Measurements from ENCODE around the gene PCDHGB3.
"Not testable (repeated sequence)": the region's sequence is repeated elsewhere in the genome, so short reads cannot be mapped to it uniquely, and the experiment has no call there.

The PCDHGB3 gene

DNA sequence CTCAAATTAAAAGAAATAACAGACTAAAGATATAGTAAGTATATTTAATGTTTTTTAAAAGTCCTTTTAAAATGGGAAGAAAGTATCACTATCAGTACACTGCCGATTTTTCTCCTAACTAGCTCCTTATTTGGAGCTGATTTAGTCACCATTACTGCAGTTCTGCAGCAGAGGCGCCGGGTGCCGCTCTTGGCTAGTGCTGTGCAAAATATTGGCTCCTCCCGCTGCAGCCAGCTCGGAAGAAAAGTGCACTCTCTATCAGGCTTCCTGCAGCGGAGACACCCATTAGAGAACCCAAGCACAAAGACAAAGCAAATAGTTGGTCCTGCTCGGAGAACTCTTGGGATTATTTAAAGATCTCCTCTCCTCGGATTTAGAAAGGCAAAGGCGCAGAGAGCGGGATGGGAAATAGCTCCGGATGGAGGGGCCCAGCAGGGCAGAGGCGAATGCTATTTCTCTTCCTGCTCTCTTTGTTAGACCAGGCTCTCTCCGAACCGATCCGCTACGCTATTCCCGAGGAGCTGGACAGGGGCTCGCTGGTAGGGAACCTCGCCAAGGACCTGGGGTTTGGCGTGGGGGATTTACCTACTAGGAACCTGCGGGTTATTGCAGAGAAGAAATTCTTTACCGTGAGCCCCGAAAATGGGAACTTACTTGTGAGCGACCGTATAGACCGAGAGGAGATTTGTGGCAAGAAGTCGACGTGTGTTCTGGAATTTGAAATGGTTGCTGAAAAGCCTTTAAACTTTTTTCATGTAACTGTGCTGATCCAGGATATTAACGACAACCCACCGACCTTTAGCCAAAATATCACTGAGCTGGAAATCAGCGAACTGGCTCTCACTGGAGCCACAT, at the start of gene PCDHGB3:
PCDHGB3 (plus strand) TSS at position 249 of the 855 bp plus-strand sequence; CDS start at position 402, 153 bp downstream.
- peak; percentile 86 for DNase-seq (ENCODE audit: low spot score)

DNA sequence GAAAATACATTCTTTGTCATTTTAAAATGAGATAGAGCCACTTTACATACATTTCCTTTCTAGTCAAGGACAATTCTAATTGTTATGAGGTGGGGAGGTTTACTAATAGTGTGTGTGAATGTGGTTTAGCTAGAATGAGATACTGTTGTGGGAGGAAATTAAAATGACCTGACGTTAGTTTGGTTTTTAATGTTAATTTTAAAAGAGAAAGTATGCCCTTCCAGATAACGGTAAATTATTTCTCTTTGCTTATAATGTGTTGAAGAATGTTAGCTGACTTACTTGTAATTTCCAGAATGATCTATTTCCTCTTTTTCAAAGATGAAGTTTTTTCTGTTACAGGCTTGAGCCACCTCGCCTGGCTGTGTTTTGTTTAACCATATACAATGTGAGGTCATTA, 47.8 kb upstream of the PCDHGB3 start:
- DNase-seq (ENCODE audit: low spot score): no peak

DNA sequence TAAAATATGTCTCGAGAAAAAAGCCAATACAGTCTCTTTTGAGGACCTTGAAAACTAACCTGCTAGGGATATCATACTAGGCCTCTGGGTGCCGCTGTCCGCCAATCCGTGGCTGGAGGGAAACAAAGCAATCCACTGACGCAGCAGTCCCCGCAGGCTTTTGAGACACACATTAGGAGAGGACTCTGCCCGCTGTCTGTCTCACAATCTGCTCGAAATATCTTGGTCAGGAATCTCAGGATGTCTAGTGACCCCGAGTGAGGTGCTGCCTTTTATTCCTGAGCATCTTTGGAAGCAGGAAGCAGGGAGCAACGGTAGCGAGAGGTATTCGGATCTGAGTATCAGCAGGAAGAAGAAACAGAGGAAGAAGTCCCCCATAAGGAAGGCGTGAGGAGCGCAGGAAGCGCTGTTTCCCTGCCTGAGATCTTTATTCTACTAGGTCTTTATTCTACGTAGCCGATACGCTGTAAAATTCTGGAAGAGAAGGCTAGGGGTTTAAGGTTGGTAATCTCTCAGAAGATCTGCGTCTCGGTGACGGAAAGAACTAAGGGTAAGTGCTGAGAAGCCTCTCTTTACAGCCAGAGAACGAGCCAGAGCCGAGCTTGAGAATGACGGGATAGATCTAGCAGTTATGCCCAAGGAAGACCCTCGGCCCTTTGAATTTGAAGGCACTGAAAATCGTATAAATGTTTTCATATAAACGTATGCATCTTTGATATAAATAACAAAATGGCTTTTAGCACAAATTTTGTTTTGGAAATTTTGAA, 43.8 kb upstream of the PCDHGB3 start:
- DNase-seq (ENCODE audit: low spot score): peak; percentile 82

DNA sequence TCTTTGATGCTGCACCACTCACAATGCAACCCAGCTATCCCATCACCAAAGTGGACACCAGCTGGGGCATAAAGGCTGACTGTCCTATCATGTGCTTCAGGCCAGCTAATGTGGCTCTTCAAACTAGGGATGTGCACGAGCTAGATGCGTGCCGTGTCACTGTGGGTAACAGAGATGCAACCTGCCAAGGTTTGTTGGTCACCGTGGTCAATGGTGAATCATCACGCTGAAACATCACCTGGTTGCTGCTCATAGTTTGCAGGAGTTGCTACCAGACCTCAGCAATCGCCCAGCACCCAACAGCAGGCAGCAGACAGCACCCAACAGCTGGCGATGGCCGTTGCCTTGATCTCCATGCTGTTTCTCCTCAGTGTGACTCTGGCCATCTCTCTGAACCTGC, 41.8 kb upstream of the PCDHGB3 start:
- no peak for DNase-seq (ENCODE audit: low spot score)

DNA sequence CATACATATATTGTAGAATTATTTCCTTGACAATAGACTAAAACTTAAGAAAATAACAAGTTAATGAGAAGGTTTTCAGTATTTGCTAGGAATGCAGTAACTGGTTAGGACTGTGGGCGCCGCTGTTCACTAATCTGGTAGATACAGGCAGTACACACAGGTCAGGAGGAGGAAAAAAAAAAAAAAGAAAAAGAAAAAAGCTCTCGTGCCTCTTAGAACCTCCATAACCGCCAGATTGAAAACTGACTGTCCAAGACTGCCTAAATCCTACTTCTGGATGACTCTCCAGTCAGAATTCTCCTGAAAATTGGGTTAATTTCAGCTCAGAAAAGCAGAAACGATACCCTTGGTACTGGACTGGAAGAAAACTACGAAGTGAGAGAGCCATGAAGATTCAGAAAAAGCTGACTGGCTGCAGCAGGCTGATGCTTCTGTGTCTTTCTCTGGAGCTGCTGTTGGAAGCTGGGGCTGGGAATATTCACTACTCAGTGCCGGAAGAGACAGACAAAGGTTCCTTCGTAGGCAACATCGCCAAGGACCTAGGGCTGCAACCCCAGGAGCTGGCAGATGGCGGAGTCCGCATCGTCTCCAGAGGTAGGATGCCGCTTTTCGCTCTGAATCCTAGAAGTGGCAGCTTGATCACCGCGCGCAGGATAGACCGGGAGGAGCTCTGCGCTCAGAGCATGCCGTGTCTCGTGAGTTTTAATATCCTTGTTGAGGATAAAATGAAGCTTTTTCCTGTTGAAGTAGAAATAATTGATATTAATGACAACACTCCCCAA, 39.6 kb upstream of the PCDHGB3 start, which contains the start of gene PCDHGA1:
PCDHGA1 (plus strand) TSS at position 216 of the 782 bp plus-strand sequence.
- DNase-seq (ENCODE audit: low spot score): peak; percentile 78

DNA sequence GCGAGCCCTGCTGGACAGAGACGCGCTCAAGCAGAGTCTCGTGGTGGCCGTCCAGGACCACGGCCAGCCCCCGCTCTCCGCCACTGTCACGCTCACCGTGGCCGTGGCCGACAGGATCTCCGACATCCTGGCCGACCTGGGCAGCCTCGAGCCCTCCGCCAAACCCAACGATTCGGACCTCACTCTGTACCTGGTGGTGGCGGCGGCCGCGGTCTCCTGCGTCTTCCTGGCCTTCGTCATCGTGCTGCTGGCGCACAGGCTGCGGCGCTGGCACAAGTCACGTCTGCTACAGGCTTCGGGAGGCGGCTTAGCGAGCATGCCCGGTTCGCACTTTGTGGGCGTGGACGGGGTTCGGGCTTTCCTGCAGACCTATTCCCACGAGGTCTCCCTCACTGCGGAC, 37.5 kb upstream of the PCDHGB3 start:
- not testable (repeated sequence) for DNase-seq (ENCODE audit: low spot score)

DNA sequence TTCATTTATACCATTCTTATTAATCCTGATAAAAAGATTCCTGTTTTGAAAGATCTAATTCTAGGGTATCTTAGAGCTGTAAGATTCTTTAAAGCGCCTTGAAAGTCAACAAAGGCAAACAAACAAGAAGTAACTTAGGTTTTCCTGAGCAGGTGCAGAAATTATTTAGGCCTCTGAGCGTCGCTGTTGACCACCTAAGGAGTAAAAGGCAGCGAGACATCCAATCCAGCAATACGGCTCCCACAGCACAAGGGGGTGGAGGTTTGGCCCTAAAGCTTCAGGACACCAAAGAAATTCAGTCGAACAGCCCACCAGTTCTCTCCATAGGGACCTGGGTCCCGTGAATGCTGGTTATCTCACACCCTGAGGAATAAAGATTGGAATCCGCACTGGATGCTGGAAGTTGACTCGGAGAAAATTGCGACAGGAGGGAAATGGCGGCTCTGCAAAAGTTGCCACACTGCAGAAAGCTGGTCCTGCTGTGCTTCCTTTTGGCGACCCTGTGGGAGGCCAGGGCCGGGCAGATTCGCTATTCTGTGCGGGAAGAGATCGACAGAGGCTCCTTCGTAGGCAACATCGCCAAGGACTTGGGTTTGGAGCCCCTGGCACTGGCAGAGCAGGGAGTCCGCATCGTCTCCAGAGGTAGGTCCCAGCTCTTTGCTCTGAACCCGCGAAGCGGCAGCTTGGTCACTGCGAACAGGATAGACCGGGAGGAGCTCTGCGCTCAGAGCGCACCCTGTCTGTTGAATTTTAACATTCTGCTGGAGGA, 31.3 kb upstream of the PCDHGB3 start, which contains the start of gene PCDHGA2:
PCDHGA2 (plus strand) TSS at position 223 of the 769 bp plus-strand sequence.
- DNase-seq (ENCODE audit: low spot score): peak; percentile 67

DNA sequence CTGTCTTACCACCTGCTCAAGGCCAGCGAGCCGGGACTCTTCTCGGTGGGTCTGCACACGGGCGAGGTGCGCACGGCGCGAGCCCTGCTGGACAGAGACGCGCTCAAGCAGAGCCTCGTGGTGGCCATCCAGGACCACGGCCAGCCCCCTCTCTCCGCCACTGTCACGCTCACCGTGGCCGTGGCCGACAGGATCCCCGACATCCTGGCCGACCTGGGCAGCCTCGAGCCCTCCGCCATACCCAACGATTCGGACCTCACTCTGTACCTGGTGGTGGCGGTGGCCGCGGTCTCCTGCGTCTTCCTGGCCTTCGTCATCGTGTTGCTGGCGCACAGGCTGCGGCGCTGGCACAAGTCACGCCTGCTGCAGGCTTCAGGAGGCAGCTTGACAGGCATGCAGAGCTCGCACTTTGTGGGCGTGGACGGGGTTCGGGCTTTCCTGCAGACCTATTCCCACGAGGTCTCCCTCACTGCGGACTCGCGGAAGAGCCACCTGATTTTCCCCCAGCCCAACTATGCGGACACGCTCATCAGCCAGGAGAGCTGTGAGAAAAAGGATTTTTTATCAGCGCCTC, 29.2 kb upstream of the PCDHGB3 start:
- not testable (repeated sequence) for DNase-seq (ENCODE audit: low spot score)

DNA sequence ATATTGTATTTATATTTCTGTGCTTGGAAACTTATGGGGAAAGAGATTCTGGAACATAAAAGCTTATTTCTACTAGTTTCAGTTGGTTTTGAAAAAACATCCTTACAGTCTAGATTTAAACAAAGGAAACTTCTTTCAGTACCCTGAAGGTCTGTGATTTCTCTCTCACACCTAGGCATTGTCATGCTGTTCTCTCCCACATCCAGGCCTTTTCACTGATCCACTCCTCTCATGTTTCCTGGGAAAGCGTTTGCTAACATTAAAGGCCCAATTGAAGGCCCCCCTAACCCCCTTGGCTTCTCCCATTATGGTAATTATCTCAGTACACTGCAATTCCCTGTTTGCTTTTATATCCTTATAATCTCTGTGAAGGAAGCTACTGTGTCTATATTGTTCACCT, 27.3 kb upstream of the PCDHGB3 start:
- no peak for DNase-seq (ENCODE audit: low spot score)

DNA sequence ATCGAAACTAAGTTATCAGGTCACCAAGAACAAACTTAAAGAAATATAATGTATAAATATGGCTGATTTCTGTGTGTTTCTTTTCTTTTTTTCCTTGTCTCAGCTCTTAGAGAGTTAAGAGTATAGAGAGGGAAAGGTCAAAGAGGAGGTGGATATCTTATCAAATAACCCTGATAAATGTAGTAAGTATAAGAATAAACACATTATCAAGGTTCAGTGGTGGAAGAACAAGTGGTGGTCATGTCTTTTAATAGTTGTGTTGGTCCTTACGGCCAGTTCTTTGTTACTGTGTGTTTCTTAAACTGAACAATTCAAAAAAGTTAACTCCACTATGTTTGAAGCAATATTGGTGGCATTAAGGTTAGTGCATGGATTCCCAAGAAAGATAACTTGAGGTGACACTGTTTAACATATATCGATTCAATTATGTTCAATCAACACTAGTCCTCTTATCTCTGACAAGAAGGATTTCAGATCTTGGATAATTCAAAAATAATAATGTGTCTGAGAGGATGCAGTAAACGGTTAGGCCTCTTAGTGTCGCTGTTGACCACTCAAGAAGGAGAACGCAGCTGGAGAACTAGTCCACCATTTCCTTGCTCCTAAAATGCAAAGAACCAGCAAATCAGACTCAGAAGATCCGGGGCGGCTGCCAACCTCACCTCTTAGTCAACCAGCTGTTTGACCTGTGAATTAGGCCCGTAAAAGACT, 26.6 kb upstream of the PCDHGB3 start, which contains the start of gene PCDHGA3:
PCDHGA3 (plus strand) TSS at position 588 of the 711 bp plus-strand sequence. CDS start 205 bp downstream, outside the sequence.
- DNase-seq (ENCODE audit: low spot score): no peak

DNA sequence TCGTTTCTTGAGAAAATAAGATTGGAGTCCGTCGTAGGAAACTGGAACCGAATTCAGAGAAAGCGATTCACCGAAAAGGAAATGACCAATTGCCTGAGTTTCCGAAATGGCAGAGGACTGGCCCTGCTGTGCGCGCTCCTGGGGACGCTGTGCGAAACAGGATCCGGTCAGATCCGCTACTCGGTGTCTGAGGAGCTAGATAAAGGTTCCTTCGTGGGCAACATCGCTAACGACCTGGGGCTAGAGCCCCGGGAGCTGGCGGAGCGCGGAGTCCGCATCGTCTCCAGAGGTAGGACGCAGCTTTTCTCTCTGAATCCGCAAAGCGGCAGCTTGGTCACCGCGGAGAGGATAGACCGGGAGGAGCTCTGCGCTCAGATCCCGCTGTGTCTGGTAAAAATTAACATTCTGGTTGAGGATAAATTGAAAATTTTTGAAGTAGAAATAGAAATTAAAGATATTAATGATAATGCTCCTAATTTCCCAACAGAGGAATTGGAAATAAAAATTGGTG, 26.0 kb upstream of the PCDHGB3 start:
- no peak for DNase-seq (ENCODE audit: low spot score)

DNA sequence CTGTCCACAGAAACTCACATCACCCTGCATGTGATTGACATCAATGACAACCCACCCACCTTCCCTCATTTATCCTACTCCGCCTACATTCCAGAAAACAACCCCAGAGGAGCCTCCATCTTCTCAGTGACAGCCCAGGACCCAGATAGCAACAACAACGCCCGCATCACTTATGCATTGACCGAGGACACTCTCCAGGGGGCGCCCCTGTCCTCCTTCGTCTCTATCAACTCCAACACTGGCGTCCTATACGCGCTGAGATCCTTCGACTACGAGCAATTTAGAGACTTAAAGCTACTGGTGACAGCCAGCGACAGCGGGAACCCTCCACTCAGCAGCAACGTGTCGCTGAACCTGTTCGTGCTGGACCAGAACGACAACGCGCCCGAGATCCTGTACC, 24.7 kb upstream of the PCDHGB3 start:
- DNase-seq (ENCODE audit: low spot score): no peak

DNA sequence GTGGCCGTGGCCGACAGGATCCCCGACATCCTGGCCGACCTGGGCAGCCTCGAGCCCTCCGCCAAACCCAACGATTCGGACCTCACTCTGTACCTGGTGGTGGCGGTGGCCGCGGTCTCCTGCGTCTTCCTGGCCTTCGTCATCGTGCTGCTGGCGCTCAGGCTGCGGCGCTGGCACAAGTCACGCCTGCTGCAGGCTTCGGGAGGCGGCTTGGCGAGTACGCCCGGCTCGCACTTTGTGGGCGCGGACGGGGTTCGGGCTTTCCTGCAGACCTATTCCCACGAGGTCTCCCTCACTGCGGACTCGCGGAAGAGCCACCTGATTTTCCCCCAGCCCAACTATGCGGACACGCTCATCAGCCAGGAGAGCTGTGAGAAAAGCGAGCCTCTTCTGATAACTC, 24.0 kb upstream of the PCDHGB3 start:
- DNase-seq (ENCODE audit: low spot score): not testable (repeated sequence)

DNA sequence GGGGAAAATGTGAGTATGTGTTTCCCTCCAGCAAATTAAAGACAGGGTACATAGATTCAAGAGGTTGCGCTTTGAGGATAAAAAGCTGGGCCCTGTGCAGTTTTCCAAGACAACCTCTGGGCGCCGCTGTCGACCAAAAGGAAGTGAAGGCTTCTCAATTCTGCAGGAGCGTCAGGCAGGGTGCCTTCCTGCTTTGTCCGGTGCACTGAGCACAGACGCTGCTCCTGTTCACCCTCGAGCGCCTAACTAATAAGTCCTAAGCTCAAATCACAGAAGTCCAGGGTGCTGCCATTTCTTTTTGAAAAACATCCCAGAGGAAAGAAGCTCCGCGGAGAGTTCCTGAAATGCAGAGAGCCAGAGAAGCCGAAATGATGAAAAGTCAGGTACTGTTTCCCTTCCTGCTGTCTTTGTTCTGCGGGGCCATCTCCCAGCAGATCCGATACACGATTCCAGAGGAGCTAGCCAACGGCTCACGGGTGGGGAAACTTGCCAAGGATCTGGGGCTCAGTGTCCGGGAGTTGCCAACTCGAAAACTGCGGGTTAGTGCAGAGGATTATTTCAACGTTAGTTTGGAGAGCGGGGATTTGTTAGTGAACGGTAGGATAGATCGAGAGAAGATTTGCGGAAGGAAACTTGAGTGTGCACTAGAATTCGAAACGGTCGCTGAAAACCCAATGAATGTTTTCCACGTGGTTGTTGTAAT, 20.0 kb upstream of the PCDHGB3 start, which contains the start of gene PCDHGB1:
PCDHGB1 (plus strand) TSS at position 183 of the 703 bp plus-strand sequence; CDS start at position 345, 162 bp downstream.
- DNase-seq (ENCODE audit: low spot score): peak; percentile 68

DNA sequence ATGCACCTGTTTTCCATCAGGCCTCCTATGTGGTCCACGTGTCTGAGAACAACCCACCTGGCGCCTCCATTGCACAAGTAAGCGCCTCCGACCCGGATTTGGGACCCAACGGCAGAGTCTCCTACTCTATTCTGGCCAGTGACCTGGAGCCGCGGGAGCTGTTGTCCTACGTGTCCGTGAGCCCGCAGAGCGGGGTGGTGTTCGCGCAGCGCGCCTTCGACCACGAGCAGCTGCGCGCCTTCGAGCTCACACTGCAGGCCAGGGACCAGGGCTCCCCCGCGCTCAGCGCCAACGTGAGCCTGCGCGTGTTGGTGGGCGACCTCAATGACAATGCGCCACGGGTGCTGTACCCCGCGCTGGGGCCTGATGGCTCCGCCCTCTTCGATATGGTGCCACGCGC, 18.5 kb upstream of the PCDHGB3 start:
- DNase-seq (ENCODE audit: low spot score): no peak

DNA sequence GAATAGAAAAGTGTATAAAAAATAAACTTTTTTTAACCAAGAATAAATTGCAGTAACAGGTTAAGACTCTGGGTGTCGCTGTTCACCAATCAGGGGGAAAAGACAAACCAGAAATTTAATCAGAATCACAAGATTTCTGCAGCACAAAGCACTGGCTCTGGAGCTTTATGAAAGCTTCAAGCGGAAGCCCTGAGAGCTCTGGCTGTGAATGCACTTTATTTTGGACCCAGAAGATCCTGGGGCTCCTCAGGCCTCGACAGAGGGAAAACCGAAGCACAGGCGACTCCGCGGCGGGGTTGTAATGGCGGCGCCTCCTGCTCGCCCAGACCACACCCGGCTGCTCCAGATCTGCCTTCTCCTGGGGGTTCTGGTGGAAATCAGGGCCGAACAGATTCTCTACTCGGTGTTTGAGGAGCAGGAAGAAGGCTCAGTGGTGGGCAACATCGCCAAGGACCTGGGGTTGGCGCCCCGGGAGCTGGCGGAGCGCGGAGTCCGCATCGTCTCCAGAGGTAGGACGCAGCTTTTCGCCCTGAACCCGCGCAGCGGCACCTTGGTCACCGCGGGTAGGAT, 15.1 kb upstream of the PCDHGB3 start, which contains the start of gene PCDHGA4:
PCDHGA4 (plus strand) TSS at position 122 of the 570 bp plus-strand sequence; CDS start at position 209, 87 bp downstream.
- DNase-seq (ENCODE audit: low spot score): peak; percentile 48

DNA sequence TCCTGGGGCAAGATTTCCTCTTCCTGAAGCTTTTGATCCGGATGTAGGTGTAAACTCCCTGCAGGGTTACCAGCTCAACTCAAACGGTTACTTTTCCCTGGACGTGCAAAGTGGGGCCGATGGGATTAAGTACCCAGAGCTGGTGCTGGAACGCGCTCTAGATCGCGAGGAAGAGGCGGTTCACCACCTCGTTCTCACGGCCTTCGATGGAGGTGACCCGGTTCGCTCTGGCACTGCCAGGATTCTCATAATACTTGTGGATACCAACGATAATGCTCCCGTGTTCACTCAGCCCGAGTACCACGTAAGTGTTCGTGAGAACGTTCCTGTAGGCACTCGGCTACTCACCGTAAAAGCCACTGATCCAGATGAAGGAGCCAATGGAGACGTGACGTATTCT, 14.4 kb upstream of the PCDHGB3 start:
- no peak for DNase-seq (ENCODE audit: low spot score)

DNA sequence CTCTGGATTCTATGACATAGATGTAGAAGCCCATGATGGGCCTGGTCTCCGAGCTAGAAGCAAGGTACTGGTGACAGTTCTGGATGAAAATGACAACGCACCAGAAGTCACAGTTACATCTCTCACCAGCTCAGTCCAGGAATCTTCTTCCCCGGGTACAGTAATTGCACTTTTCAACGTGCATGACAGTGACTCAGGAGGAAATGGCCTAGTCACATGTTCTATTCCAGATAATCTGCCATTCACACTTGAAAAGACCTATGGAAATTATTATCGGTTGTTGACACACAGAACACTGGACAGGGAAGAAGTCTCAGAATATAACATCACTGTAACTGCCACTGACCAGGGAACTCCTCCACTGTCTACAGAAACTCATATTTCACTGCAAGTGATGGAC, 13.9 kb upstream of the PCDHGB3 start:
- DNase-seq (ENCODE audit: low spot score): no peak

DNA sequence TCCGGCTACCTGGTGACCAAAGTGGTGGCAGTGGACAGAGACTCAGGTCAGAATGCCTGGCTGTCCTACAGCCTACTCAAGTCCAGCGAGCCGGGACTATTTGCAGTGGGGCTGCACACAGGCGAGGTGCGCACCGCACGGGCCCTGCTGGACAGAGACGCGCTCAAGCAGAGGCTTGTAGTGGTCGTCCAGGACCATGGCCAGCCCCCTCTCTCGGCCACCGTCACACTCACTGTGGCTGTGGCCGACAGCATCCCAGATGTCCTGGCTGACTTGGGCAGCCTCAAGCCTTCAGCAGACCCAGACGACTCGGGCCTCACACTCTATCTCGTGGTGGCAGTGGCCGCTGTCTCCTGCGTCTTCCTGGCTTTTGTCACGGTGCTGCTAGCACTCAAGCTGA, 13.1 kb upstream of the PCDHGB3 start:
- no peak for DNase-seq (ENCODE audit: low spot score)

All from GM03348 (cell line).